Erythroblast (primary cell): Measurements from ENCODE around the gene DDX4.

Source experiments
- GATA1 ChIP-seq: IDR thresholded peaks from 2 replicates; pipeline ENCODE4 v1.6.1; 2011; ENCODE audit warnings: low read depth, mild to moderate bottlenecking, control low read depth, low read length, moderate library complexity
- POLR2A ChIP-seq: IDR thresholded peaks from 2 replicates; pipeline ENCODE4 v1.6.1; 2011; ENCODE audit warnings: mild to moderate bottlenecking, low read length

DNA sequence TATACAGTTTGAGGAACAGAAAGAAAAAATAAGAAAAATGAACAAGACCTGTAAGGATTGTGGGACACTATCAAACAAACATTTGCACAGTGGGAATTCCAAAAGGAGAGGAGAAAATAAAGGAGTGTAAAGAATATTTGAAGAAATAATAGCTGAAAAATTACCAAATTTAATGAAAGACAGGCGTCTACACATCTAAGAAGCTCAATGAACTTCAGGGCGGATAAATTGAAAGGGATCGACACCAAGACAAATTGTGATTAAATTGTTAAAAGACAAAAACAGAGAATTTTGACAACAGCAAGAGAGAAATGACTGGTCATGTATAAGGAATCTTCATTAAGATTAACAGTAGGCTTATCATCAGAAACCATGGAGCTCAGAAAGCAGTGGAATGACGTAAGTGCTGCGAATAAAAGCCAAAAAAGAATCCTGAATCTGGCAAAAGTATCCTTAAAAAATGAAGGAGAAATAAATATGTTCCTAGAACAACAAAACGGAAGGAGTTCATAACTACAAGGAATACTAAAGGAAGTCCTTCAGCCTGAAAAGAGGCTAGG lies 22.3 kb upstream of the DDX4 start:
- TF ChIP-seq POLR2A (no peak), GATA1 (no peak)
